HG03342 (cell line): Measurements from ENCODE around the gene NKAIN4.

Source experiments
- ATAC-seq: cut with Tn5 transposase; IDR thresholded peaks from one replicate; pipeline ENCODE4 v1.9.1; 2021; ENCODE audit warnings: mild to moderate bottlenecking, moderate library complexity; ENCODE audit not compliant: unreplicated experiment

NKAIN4 gene

DNA sequence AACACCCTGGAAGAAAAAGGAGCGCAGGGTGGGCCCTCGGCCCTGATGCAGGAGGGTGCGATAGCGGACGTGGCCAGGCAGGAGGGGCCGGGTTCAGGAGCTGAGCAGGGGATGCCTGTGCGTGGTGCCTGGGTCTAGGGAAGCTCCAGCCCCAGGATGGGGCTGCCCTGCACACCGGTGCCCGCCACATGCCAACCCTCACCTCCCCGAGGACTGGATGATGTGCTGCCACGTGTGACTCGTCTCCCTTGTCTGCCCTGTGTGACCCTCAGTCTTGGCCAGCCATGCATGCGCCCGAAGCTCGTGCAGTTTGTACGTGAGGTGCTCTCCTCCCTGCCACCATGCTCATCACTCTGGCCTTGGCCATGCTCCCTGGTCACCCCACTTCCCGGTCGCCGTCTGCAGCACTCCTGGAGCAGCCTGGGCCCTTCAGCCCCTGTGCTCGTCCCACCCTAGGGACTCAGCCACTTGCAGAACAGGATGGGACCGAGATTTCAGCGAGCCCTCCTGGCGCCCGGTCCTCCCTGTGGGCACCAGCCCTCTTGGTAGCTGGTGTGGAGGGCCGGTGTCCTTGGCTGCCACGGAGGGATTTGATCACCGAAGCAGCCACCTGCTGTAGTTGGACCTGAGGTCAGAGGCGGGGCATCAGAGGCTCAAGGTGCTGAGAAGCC lies 34.5 kb upstream of the NKAIN4 start:
- ATAC-seq, result no peak

DNA sequence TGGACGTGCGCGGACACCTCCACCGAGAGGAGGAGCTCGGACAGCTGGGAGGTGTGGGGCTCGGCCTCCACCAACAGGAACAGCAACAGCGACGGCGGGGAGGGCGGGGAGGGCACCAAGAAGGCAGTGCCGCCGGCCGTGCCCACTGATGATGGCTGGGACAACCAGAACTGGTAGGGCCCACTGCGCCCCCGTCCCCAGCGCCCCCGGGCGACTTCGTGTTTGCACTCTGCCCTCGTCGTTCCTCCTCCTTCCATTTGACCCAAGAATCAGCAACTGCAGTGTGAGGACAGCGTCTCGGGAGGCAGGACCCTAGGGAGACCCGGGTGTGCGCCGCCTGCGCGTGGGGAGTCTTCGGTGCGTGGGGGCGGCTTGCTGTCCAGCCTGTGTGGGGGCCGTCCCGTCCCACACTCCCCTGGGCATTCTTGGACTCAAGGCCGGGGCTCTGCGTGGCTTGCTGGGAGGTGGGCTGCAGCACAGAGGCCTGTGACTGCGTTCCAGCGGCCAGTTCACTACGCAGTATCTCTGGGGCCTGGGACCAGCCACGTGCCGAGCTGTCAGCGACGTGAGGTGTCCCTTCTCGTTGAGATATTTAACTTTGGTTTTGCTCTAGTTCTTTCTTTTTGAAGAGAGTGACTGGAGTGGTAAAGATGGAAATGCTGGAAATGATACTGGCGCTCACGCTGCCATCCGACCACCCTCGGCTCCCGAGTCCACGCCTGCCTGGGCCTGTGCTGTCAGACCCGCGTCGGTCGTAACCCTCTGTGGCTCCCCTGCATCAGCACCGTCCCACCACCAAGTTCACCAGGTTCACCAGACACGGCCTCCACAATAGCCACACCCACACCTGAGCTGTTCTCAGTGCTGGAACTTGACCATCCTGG lies 33.7 kb upstream of the NKAIN4 start:
- no peak for ATAC-seq

DNA sequence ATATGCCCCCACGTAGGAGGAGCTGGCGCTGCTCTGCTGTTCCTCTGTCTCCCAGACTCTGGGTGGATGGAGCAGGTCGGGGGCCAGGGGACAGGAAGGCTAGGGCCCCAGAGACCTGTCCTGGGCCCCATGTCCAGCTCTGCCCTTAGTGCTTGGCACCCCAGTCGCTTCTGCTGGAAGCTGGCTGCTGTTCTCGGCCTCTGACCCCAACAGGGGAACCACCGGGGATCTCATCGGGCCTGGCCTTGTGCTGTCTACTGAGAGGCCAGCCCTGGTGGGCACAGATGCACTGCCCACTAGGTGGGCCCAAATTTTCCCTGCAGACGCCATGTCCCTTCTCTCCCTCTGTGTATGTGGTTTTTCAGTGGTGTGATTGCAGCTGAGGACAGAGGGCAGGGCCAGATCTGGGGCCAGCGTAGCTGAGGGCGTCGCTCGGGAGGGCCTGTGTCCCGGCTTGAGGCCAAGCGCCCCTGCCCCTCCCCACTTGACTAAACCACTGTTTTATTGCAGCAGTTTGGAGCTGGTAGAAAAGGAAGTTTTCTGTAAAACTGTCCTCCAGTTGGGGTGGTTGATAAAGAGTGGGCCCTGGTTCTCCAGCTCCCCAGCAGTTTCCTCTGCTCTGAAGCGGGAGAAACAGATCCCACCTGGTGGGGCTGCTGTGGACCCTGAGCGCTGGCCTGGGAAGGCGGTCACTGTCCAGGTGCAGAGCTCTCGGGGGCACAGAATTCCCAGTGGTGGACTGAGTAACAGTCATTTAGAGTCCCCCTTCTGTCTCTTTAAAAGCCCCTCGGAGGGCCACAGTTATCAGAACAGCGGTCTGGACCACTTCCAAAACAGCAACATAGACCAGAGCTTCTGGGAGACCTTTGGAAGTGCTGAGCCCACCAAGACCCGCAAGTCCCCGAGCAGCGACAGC lies 32.8 kb upstream of the NKAIN4 start:
- no peak for ATAC-seq

DNA sequence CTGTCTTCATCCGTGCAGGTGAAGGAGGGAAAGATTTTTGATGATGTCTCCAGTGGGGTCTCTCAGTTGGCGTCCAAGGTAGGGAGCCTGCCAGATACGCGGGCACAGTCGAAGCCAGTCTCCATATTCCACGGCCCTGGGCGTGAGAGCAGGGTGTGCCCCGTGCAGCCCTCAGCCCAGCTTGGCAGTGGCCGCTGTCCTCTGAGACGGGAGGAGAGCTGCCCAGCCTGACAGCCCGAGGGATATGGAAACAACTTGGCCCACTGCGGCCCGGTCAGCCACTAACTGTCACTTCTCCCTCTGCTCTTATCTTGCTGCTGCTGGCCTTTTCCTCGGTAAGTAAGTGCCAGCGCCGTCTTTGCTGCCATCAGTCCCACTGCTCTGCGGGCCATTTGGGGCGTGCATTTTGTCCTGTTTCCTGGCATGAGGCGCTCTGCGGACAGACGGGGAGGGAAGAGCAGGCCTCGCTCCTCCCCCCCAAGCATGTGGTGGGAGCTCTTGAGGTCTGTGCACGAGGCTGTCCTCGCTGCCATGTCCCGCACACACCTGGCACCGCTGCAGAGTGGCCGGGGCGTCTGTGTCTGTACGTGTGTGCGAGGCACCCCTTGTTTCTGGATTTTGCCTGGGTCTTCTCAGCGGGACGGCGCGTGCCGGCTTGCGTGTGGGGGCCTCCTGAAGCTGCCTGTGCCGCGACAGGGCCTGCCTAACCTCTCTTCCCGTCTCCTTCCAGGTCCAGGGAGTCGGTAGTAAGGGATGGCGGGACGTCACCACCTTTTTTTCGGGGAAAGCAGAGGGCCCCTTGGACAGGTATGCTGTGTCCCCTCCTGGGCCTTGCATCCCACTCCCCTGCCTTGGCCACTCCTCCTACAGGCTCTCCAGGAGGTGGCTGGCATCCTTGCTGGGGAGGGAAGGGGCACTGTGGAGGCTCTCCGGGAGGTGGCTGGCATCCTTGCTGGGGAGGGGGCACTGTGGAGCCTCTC lies 31.7 kb upstream of the NKAIN4 start:
- ATAC-seq, result no peak

DNA sequence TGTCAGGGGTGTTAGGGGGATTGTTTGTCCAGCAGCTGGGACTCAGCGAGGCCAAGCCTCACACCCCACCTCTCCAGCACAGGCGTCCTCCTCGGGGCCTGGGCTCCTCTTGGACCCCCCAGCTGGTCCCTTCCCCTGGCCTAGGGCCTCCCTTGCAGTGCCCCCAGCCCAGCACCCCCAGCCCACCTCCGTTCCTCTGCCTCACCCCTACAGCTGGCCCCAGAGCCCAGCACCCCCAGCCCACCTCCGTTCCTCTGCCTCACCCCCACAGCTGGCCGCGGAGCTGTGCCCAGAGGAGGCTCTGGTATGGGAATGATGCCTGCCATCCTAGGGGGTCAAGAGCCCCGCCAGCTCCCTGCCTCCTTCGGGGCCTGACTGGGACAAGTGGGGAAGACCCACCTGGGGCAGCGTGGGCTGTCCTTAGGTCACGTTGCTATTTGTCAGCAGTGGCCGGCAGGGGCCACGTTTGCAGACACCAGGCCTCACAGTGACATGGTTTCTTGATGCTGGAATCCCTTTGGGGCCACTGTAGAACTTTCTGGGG lies 30.8 kb upstream of the NKAIN4 start:
- ATAC-seq, result no peak

DNA sequence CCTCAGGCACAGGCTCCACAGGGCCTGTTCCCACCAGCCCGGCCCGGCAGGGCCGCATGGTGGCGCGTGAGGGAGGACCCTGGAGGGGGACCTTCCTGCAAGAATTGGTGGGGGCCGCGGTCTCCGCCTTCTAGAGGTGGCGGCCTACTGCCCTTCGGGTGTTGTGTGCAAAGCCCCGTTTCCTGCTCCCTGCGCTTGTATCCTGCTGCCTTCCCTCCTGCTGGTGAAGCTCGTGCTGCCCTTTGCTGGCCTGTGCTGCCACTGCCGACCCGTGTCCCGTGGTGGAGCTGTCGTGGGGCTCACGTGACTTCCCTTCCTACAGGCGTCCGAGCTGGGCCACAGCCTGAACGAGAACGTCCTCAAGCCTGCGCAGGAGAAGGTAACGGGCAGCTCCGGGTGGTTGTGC lies 30.3 kb upstream of the NKAIN4 start:
- ATAC-seq, result no peak

DNA sequence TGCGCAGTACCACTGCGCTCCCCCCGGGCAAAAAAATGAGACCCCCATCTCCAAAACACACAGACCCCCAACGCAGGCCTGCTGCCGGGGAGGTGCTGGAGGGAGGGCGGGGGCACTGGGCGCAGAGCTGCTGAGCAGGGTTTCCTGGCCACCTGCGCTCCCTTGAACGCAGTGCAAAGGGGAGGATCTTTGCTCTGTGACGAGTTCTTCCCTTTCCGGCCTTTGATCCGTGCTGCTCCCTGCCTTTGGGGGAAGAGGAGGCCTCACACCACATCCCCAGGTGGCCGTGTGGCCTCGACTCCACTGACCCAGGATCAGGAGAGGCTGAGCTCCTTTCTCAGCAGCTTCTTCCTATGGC lies 29.8 kb upstream of the NKAIN4 start:
- ATAC-seq, result no peak

DNA sequence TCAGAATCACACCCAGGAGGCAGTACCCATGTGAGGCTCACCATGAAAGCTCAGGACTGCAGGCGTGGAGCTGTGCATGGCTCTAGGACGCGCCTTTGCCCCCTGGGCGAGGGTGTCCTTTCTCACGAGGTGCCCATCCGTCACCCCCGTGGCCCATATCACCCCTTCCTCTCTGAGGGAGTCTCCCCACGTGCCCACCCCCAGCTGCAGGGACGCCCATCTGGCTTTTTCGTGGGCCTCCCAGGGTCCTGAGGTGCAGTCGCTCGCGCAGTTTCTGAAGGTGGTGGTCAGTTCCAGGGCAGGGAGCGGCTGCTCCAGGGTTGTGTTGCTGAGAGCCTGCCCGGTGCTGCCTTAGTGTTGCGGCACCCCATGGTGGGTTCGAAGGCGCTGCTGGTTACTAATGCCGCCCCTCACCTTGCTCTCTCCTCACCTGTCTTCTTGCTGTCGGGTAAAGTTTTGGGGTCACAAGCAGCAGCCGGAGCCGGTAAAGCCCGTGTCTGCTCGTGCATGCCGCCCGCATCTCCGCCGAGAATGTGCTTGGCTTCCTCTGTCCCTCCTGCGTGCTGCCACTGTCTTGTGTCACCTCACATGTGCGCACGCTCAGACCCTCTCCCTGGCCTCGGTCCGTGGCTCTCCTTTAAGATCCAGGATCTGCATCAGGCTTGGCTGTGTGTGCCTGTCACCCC lies 29.3 kb upstream of the NKAIN4 start:
- no peak for ATAC-seq

DNA sequence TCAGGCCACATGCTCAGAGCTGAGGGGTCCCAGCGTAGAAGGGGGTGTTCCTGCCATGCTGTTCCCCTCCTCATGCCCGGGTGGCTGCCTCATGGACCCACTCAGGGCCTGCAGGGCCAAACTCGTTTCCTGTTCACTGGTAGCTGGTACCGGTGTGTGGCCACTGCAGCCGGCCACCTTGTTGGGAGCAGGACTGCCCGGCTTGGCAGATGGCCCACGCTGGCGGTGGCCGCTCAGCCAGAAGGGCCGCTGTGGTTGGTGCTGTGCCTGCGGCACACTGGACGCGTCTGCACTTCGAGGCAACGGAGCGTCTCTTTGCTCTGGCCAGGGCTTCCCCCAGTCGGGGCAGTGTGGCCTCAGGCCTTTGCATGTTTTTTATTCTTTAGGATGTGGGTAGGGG lies 28.7 kb upstream of the NKAIN4 start:
- ATAC-seq, result no peak

DNA sequence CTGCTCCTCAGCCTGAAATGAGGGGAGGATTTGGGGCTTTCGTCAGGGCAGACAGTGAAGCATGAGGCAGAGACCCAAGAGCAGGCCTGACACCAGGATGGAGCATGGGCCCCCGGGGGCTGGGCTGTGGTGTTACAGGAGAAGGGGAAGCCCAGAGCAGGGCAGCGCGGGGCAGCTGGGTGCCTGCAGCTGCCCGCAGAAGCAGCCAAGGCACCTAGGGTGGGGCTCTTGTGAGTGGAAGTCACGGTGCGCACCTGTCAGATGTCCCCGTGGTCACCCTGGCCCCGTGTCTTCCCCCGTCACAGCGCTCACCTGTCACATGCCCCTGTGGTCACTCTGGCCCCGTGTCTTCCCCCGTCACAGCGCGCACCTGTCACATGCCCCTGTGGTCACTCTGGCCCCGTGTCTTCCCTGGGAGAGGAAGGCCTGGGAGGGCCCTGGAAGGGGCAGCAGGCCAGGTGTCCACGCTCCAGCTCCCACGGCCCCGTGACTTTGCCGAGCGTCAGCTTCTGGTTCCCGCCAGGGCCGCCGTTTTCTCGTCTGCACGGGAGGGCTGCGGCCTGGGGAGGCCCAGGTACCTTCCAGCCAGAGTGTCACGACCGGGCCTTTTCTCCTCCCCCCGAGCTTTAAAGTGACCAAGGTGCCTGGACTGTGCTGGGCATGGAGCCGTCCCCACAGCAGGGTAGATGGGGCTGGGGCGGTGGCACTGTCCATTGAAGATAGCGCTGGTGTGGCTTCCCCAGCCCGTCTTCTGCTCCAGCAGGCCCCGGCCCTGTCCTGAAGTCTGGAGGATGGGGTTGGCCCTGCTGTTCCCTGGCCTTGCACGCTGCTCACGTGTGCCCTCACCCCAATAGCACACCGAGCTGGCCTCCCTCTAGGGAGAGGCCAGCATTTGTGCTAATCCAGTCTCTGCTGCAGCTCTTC lies 27.7 kb upstream of the NKAIN4 start:
- no peak for ATAC-seq

DNA sequence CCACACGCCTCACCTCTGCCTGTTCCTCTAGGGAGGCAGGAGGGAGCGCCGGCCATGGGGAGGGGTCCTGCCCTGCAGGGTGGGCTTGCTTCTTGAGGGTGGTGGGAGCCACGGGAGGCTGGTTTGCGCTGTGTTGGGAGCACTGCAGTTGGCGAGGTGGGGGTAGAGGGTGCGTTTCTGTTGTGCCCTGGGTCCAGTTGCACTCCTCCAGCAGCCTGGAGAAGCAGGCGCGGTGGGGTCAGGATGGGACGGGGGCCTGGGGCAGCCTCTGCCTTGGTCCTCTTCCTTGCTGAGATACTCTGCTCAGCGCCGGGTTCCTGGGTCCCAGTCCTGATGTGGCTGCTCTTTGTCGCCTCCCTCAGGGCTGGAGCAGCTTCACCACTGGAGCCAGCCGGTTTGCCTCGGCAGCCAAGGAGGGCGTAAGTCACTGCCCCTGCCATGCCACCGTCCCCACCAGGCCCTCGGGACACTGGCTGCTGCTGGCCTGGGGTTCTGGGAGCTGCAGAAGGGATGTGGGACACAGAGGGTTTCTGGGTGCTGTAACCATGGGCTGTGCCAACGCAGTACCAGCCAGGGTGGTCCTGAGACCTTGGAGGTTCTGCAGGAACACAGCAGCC lies 26.8 kb upstream of the NKAIN4 start:
- ATAC-seq, result no peak

DNA sequence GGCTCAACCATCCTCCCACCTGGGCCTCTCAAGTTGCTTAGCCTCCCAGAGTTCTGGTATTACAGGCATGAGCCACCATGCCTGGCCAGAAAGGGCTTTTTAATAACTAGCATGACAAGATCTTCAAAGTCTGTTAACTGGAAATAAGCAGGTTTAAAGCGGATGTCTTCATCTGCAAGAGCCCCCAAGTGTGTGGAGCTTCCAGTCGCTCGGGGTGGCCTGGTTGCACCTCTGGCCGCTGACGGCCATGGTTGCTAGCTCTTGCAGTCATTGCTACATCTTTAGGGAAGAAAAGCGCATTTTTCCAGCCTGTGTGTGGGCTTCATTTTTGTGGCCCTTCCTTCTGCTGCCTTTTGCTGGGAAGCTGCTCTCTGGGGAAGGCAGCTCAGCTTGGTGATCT lies 26.1 kb upstream of the NKAIN4 start:
- no peak for ATAC-seq

DNA sequence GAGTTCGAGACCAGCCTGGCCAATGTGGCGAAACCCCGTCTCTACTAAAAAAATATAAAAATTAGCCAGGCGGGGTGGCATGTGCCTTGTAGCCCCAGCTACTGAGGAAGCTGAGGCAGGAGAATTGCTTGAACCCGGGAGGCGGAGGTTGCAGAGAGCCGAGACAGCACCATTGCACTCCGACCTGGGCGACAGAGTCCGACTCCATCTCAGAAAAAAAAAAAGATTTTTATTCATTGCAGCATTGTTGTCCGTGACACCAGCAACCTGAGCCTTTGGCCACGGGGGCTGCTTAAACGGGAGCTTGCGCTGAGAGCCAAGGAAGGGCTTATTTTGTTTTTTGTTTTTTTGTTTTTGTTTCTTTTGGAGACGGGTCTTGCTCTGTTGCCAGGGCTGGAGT lies 25.7 kb upstream of the NKAIN4 start:
- no peak for ATAC-seq

DNA sequence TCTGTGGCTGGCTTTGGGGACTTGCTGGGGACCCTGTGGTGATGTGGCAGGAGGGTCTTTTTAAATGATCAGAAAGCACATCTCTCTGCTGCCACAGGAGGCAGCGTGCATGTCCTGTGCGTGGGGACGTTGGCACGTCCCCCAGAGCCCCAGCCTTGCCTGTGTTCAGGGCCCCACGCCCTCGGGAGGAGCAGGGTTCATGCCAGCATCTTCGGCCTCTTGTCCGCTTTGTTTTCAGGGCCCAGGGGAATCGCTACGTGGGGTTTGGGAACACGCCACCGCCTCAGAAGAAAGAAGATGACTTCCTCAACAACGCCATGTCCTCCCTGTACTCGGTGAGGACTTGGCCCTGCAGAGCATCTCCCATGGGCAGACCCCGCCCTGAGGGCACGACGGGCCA lies 24.4 kb upstream of the NKAIN4 start:
- no peak for ATAC-seq

DNA sequence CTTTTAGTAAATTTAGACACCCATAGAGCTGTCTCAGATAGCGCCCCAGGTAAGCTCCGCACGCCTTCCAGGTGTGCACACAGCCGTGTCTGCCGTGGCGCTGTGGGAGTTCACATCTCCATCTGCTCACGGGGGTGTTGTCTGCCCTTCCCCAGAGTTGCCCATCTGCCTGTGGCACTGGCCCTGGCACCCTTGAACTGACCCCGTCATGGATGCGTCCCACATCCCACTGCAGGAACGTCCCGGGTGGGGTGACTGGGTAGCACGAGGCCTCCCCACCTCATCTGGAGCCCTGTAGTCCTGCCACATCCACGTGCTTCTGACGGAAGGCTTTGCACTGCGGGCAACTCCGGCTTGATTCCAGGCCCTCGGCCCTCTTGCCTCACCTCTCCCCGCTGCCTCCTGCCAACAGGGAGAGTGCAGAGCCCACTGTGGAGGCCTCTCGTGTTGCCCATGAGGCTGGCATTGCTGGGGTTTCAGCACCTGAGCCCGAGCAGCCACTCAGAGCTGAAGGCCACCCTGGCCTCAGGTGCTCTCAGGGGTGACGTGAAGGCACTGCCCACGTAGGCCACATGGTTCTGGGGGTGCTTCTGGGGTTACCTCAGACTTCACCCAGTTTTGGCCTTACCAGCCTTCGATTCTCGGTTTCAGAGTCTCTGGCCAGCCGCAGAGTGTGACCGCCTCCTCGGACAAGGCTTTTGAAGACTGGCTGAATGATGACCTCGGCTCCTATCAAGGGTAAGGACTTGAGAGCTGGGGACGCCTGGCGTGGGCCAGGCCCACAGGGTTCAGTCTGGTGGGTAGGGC lies 23.4 kb upstream of the NKAIN4 start:
- no peak for ATAC-seq

DNA sequence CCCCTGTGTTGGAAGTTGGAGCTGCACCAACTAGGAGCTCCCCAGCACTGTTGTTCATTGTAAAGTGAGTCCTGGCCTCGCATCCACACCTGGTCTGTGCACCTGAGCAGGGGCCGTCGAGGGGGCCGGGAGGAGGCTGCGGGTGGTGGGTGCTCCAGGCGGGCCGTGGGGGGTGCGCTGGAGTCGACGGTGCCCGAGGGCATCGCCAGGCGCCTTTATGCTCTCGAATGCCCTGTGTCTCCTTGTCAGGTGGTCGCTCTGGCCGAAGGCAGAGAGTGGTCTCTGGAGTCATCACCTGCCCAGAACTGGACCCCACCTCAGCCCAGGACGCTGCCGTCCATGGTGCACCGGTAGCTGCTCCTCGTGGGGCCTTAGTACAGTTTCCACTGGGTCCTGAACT lies 22.7 kb upstream of the NKAIN4 start:
- ATAC-seq, result no peak

DNA sequence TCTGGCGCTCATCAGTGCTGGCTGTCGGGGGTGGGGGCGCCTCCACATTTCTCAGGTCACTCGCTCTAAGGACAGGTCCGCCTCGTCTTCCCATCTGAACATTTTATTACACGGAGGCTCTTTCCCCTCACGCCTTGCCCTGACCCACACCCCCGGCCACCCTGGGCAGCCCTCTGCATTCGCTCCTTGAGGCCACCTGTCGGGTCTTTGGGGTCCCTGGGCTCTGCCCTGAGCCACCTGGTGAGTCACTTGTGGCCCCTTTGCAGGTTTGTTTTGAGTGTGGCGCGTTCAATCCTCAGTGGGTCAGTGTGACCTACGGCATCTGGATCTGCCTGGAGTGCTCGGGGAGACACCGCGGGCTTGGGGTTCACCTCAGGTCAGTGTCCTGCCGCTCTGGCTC lies 21.6 kb upstream of the NKAIN4 start:
- ATAC-seq, result no peak
